Adrenal gland (tissue), 5 donors: Measurements from ENCODE around the gene CDK17.

Source experiments
- POLR2A ChIP-seq, 2 donors: fragments of 450-650 bp; IDR thresholded peaks; one replicate each; pipeline ENCODE4 v1.6.1; 2017; ENCODE audit warnings: antibody characterized with exemption in 2 of 2, mild to moderate bottlenecking in 2 of 2, moderate library complexity in 1 of 2
- TF ChIP-seq, protein P1 (sequence below), 6 experiments: fragments of 450-650 bp in 4 of 6; fragments of 200-600 bp in 2 of 6; sonication (generic) in 1 of 6; IDR thresholded peaks; 1 replicate in 5 of 6; 2 replicates in 1 of 6; pipeline versions ENCODE4 v1.5.1 to v1.8.0; 2016 to 2021; ENCODE audit warnings: antibody characterized with exemption in 6 of 6, mild to moderate bottlenecking in 2 of 6, moderate library complexity in 1 of 6
- donor health status: DM: no; HTN: no; CAD: no.

DNA sequence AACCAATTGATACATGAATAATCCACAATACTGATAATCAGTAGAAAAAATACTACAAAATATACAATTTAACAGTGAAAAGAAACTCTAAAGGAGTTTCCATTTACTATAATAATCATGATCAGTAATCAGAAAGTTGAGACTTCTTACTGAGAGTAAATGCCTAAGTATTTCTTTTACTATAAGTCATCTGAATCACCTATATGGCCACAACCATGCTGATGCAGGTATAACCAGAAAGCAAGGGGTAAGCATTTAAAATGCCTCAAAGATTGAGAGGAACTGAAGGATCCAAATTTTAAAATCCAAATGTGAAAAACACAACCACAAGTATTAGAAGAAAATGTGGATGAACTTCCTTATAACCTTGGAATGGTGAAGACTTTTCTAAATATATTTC is 23.4 kb downstream of the CDK17 start:
- TF ChIP-seq, protein P1, sequence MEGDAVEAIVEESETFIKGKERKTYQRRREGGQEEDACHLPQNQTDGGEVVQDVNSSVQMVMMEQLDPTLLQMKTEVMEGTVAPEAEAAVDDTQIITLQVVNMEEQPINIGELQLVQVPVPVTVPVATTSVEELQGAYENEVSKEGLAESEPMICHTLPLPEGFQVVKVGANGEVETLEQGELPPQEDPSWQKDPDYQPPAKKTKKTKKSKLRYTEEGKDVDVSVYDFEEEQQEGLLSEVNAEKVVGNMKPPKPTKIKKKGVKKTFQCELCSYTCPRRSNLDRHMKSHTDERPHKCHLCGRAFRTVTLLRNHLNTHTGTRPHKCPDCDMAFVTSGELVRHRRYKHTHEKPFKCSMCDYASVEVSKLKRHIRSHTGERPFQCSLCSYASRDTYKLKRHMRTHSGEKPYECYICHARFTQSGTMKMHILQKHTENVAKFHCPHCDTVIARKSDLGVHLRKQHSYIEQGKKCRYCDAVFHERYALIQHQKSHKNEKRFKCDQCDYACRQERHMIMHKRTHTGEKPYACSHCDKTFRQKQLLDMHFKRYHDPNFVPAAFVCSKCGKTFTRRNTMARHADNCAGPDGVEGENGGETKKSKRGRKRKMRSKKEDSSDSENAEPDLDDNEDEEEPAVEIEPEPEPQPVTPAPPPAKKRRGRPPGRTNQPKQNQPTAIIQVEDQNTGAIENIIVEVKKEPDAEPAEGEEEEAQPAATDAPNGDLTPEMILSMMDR (IDR thresholded peaks at IDR 0.05) = no peak
- no peak for TF ChIP-seq POLR2A (IDR thresholded peaks at IDR 0.05)
